ENCODE measurements around the gene C10orf120.

The C10orf120 gene

DNA sequence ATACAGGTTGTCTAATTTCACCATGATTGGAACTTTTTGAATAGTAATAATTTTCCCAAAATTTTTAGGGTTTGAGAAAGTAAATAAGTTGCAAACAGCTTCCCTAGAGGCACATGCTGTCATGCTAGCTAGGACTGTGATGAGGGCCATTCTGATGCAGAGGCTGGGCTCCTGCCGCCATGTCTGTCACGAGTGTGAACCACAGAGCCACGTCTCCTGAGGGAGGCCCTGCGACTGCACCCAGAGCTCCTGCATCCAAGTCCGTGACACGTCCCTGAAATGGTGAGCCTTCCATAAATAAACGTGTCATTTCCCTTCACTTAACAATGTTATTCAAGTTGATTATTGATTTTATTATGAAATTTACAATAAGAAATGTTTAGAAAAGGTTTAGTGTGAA lies 40.0 kb downstream of the C10orf120 start:
- no peak for FAIRE-seq

DNA sequence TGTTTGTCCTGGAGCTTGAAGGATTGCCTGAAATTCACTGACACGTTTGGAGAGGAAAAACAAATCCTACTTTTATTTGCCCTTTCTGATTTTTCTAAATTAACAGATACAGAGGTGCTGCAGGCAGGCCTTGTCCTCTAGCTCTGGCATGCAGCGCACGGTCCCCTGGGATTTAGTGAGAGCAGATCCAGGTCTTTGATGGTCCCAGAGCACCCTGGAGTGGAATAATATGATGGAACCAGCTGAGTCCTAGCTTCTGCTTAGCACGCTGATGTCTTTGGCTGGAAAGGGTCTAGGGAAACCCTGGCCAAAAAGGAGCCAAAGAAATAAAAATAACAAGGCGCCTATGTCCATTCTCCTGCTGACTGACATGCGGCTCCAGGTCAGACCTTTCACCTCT lies 40.5 kb downstream of the C10orf120 start:
- no peak for FAIRE-seq

DNA sequence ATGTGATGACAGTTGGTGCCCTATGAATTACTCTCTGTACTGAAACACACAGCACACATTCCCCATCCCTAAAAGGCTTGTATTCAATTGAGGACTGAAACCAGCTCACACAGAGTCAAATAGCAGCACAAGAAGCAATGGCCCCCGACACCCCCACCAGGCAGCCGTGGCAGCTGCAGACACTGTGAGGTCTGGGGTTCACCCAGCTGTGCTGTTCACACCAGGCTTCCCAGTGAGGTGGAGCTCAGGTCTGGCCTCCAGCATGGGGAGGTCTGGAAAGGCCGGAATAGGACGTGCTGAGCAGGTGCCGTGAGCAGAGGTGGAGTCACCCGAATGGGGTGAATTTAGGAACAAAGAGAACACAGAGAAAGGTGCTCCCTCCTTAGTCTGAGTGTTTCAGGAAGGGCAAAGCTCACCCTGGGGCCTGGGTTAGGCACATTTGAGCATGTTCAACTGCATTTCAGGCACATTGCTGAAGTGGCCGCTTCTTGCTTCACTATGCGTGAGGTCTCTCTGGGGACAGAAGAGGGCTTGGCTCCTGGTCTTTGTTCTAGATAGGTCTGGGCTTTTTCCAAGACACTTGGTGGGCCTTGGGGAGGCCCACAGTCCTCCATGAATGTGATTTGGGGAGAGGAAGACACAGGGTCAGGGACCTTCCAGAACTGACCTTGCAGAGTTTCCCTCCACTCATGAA lies 41.1 kb downstream of the C10orf120 start:
- no peak for FAIRE-seq

DNA sequence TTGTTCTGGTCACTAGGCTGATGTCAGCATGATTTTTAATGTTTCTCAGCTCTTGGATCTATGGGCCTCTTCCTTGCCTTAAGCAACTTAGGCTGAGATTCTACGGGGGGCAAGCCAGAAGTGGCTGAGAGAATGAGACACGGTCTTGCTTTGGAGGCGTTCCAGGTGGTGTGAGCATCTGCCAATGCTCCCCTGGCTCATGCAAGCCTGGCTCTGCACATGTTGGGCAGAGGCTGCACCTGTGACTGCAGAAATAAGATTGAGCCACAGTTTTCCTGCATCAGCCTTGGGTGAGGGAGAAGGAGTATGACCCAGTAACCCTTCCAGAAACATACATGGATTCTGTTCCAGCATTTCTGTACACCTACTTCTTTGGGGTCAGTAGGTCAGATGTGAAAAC lies 41.9 kb downstream of the C10orf120 start:
- FAIRE-seq = no peak

DNA sequence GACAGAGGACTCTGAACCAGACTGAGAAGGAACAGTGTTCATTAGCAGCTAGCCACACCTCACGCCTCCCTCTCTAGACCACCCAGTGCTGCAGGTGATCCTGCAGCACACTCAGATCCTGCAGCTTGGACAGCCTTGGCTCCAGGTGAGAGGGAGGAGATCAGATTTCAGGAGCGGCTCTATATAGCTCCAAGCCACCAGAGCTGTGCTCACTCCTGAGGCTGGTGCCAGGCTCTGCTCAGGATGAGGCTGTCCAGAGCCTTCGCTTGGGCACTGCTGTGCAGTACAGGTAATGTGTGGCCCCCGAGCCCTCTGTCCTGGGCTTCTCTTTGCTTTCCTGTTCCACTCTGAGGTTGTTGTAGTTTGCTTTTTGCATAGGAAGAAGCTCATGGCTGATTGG lies 42.4 kb downstream of the C10orf120 start:
- no peak for FAIRE-seq

DNA sequence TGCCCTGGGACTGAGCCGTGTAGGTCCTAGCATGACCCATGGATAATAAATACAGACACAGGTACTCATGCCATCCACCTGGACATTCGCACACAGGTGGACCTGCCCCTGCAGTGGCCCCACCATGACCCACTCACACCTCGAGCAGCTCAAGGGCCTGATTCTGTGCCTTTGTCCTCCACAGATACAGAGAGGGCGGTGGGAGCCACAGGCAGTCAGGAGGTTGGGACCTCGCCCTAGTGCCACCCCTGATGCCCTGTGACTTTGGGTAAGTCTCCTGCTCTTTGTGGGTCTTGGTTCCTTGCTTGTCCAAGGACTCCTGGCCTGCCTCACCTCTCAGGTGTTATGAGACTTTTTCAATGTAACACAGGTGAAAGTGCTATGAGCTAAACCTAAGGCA lies 42.9 kb downstream of the C10orf120 start:
- FAIRE-seq = no peak

DNA sequence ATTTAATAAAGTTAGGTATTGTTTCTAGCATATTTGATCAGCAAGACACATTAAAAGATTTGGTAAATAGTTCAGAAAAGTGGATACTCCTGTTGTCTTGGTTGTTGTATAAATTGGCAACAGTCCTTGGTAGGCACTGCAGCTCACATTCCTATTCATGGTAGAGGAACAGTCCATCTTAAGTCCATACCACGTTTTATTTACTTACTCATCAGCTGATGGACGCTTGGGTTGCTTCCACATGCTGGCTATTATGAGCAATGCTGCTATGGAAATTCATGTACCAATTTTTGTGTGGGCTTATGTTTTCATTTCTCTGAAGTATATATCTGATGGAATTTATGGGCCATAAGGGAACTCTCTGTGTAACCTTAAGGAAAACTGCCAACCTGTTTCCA lies 43.3 kb downstream of the C10orf120 start:
- no peak for FAIRE-seq

DNA sequence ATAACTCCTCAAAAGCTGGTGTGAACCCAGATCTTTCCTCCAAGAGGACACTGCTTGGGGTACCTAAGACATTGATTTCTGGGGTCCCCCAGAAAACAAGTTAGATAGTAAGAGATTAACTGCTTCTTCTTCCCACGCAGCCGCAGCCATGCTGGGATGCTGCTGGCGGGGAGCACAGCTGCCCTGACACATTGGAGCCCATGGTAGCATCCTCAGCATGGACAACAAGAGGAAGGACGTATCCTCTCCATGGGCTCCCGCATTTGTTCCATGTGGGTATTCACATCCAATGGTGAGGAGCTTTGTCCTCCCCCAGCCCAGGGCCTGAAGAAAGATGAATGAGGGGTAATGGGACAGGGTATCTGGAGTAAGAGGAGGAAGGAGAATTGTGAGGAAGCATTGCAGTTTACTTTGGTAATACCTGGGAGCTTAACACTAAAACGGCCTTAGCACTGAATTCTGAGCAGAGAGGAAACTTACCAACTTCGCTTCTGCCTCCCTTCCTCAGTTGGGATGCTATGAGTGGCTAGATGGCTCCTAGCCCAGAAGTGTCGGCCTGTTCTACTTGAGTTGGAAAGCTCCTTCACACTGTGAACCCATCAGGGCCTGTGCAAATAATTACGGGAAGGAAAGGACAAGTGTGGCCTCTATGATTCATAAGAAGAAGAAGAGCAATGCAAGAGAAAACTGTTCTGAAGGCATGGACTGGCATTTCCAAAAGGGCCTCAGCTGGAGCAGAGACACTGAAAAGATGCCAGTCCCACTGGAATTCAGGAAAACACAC lies 43.9 kb downstream of the C10orf120 start:
- FAIRE-seq = no peak

DNA sequence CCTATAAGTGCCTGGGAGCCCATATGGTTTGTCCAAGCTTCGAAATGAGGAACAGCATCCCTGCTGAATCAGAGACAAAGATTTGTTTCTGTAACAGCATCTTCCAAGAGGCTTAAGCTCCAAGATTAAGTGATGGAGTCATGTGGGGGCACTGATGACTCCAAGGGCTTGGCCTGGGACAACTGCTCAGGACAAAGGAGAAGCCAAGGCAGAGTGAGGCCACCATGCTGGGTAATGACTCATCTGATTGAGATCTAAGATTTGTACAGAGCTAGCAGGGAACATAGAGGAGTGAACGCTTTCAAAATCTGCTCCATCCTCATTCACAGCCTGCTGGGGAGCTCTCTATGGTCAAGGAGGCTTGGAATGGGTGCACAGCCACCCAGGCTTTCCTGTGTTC lies 49.3 kb downstream of the C10orf120 start:
- no peak for FAIRE-seq

DNA sequence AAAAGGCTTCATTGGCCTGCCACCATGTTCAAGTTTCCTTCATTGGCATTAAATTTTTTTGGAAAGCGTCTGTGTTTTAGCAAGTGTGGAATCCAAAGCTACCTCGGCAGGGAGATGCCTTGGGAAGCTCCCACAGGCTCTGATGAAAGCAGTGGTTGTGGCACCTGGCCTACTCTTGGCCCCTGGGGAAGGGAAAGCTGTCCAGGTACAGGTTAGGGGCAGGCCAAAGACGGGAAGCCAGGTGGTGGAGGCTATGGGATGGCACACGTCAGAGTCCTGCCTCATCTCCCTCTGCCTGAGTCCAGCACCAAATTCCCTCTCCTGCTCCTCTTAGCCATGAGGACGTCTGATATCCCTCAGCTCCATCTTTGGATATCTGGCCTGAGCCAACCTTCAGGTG lies 49.7 kb downstream of the C10orf120 start:
- FAIRE-seq = no peak

DNA sequence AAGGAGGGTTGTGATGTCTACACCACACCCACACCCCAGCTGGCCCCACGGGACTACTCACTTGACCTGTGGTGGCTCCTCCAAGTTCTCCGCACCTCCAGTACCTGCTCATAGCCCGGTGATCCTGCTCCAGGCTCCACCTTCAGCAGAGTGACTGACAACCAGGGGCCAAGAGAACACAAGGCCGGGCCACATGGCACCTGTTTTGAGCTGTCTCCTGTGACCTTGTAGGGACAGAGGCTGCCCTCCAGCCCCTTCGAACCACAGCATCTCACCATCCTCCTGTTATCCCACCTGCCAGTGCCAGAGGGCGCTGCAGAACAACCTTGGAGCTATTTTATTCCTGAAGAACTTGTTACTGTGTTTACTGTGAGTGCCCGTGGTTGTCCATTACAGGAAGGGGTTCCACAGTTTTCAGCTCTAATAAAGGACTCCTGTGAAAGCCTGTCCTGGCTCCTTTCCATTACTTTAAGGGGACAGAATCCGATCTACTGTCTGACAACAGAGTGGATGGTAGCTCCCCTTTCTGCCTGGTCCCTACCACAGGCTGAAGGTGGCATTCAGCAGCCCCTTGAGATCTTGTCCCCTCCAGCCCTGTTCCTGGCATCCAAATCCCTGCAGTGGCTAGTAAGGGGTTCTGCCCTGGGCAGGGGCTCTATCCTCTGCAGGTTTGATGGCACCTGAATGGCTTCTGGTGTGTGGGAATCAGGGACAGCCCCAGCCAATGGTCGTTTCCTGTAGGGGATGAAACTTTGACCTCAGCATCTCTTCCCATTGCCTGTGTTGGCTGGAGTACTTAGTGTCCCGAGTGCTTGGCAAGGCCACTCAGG lies 50.8 kb downstream of the C10orf120 start:
- no peak for FAIRE-seq

Measured in G401.6 (cell line).